ENCODE measurements around the gene EEA1. TPM values are rescaled to one million over a fixed set of nuclear protein-coding genes. Genes with fewer than 3 reads are reported as not detected.
"Not testable (repeated sequence)": the region's sequence is repeated elsewhere in the genome, so short reads cannot be mapped to it uniquely, and the experiment has no call there.

The EEA1 gene
- total RNA-seq, 1 experiment from 2014 or later: 27.4 TPM

GRCh38 chr12:92803903-92804302 lies 125.2 kb downstream of the EEA1 start:
- Mint-ChIP-seq H3K27ac (ENCODE audit: unreplicated experiment) (no peak overlapping the region), H3K36me3 (ENCODE audit: insufficient read depth, unreplicated experiment) (no peaks in the 10 kb centered on the region)
- CTCF ChIA-PET: no interaction called here

GRCh38 chr12:92802906-92803305 lies 126.2 kb downstream of the EEA1 start:
- DNase-seq: no peak
- Mint-ChIP-seq H3K27me3 (ENCODE audit: unreplicated experiment) (no peaks in the 10 kb centered on the region), H3K36me3 (ENCODE audit: insufficient read depth, unreplicated experiment) (no peaks in the 10 kb centered on the region), H3K9me3 (ENCODE audit: low read depth, unreplicated experiment) (peaks cover 3% of the 10 kb centered on the region), H3K4me3 (ENCODE audit: low read depth, unreplicated experiment) (no peak overlapping the region), H3K27ac (ENCODE audit: unreplicated experiment) (no peak overlapping the region), H3K4me1 (ENCODE audit: low read depth, unreplicated experiment) (no peaks in the 10 kb centered on the region)
- BruUV-seq (replicated peaks): no TSS peak
- intact Hi-C loops (cut with micrococcal nuclease; ENCODE audit: unreplicated experiment): no loop called here
- no peak for TF ChIP-seq CTCF (IDR thresholded peaks at IDR 0.05; ENCODE audit: unreplicated experiment)
- CTCF ChIA-PET: no interaction called here

More at GRCh38 chr12:92803903-92804302, 125.2 kb downstream of the EEA1 start:
- no peak for DNase-seq
- no TSS peak for BruUV-seq (replicated peaks)
- H3K4me3 Mint-ChIP-seq (ENCODE audit: low read depth, unreplicated experiment): no peak overlapping the region
- H3K27me3 Mint-ChIP-seq (ENCODE audit: unreplicated experiment): no peaks in the 10 kb centered on the region
- H3K4me1 Mint-ChIP-seq (ENCODE audit: low read depth, unreplicated experiment): no peaks in the 10 kb centered on the region
- peaks cover 3% of the 10 kb centered on the region for H3K9me3 Mint-ChIP-seq (ENCODE audit: low read depth, unreplicated experiment)
- TF ChIP-seq CTCF (IDR thresholded peaks at IDR 0.05; ENCODE audit: unreplicated experiment): no peak
- intact Hi-C loops (cut with micrococcal nuclease; ENCODE audit: unreplicated experiment): no loop called here

- Mint-ChIP-seq H3K27ac (ENCODE audit: unreplicated experiment) (no peak overlapping the region), H3K36me3 (ENCODE audit: insufficient read depth, unreplicated experiment) (no peaks in the 10 kb centered on the region), H3K4me3 (ENCODE audit: low read depth, unreplicated experiment) (no peak overlapping the region), H3K27me3 (ENCODE audit: unreplicated experiment) (no peaks in the 10 kb centered on the region), H3K9me3 (ENCODE audit: low read depth, unreplicated experiment) (peaks cover 9% of the 10 kb centered on the region), H3K4me1 (ENCODE audit: low read depth, unreplicated experiment) (peaks cover 10% of the 10 kb centered on the region)
- no peak for TF ChIP-seq CTCF (IDR thresholded peaks at IDR 0.05; ENCODE audit: unreplicated experiment)
- no TSS peak for BruUV-seq (replicated peaks)
- intact Hi-C loops (cut with micrococcal nuclease; ENCODE audit: unreplicated experiment): no loop called here
- DNase-seq: no peak
- CTCF ChIA-PET: no interaction called here
Measured at GRCh38 chr12:92796650-92797049, 132.4 kb downstream of the EEA1 start.

- Mint-ChIP-seq H3K4me3 (ENCODE audit: low read depth, unreplicated experiment) (no peak overlapping the region), H3K36me3 (ENCODE audit: insufficient read depth, unreplicated experiment) (no peaks in the 10 kb centered on the region), H3K27me3 (ENCODE audit: unreplicated experiment) (no peaks in the 10 kb centered on the region), H3K9me3 (ENCODE audit: low read depth, unreplicated experiment) (peaks cover 11% of the 10 kb centered on the region), H3K27ac (ENCODE audit: unreplicated experiment) (no peak overlapping the region), H3K4me1 (ENCODE audit: low read depth, unreplicated experiment) (peaks cover 11% of the 10 kb centered on the region)
- intact Hi-C loops (cut with micrococcal nuclease; ENCODE audit: unreplicated experiment): no loop called here
- no peak for DNase-seq
- TF ChIP-seq CTCF (IDR thresholded peaks at IDR 0.05; ENCODE audit: unreplicated experiment): no peak
- no TSS peak for BruUV-seq (replicated peaks)
- CTCF ChIA-PET: no interaction called here
Measured at GRCh38 chr12:92794814-92795213, 134.3 kb downstream of the EEA1 start.

GRCh38 chr12:92794356-92794755 lies 134.7 kb downstream of the EEA1 start:
- H3K36me3 Mint-ChIP-seq (ENCODE audit: insufficient read depth, unreplicated experiment); H3K27ac Mint-ChIP-seq (ENCODE audit: unreplicated experiment): not testable (repeated sequence)

More at GRCh38 chr12:92794356-92794755, 134.7 kb downstream of the EEA1 start:
- peaks cover 11% of the 10 kb centered on the region for H3K4me1 Mint-ChIP-seq (ENCODE audit: low read depth, unreplicated experiment)
- intact Hi-C loops (cut with micrococcal nuclease; ENCODE audit: unreplicated experiment); BruUV-seq (replicated peaks); H3K27me3 Mint-ChIP-seq (ENCODE audit: unreplicated experiment); CTCF ChIA-PET; DNase-seq; H3K4me3 Mint-ChIP-seq (ENCODE audit: low read depth, unreplicated experiment): not testable (repeated sequence)
- peaks cover 11% of the 10 kb centered on the region for H3K9me3 Mint-ChIP-seq (ENCODE audit: low read depth, unreplicated experiment)

All from Calu3 (cell line).